Neural crest cell (in vitro differentiated cells): ENCODE results near the gene SORCS2. TPM values are rescaled to one million over a fixed set of nuclear protein-coding genes. Genes with fewer than 3 reads are reported as not detected.

ENCODE experiments used
- DNase-seq: peaks from one replicate; pipeline ENCODE4 v3.0.0; 2021; ENCODE audit warnings: low read depth, mixed read lengths, low spot score
- H3K27ac Mint-ChIP-seq: one replicate; pipeline ENCODE4 v1.8.0; 2021; ENCODE audit warnings: mild to moderate bottlenecking, mixed read lengths; ENCODE audit not compliant: unreplicated experiment
- H3K27me3 Mint-ChIP-seq: 2 replicates; pipeline ENCODE4 v1.8.0; 2021; ENCODE audit warnings: low read depth, mild to moderate bottlenecking, mixed read lengths
- H3K36me3 Mint-ChIP-seq: 2 replicates; pipeline ENCODE4 v1.8.0; 2021; ENCODE audit warnings: low read depth, mild to moderate bottlenecking, mixed read lengths
- H3K4me1 Mint-ChIP-seq: 2 replicates; pipeline ENCODE4 v1.8.0; 2021; ENCODE audit warnings: mixed read lengths
- H3K4me3 Mint-ChIP-seq: one replicate; pipeline ENCODE4 v1.8.0; 2021; ENCODE audit warnings: mild to moderate bottlenecking, mixed read lengths
- H3K9me3 Mint-ChIP-seq: 2 replicates; pipeline ENCODE4 v1.8.0; 2021; ENCODE audit warnings: mixed read lengths
- CTCF ChIP-seq: fragments of 200-600 bp; sonication (generic); conservative IDR thresholded peaks from 2 replicates; pipeline ENCODE4 v1.5.0; 2021; ENCODE audit warnings: antibody characterized with exemption, mild to moderate bottlenecking
- total RNA-seq: library from RNA; stranded (reverse); gene quantifications from 2 replicates; pipeline ENCODE4 v1.2.1, GENCODE V29; 2021

The SORCS2 gene
- total RNA-seq, 1 donor from 2014 or later, result 1.1 TPM

- Mint-ChIP-seq H3K4me3 (no peak overlapping the region), H3K27ac (no peak overlapping the region), H3K27me3 (no peaks in the 10 kb centered on the region), H3K4me1 (peaks cover 26% of the 10 kb centered on the region), H3K36me3 (no peaks in the 10 kb centered on the region), H3K9me3 (no peaks in the 10 kb centered on the region)
- DNase-seq, result no peak
- no peak for TF ChIP-seq CTCF
These were observed 280.7 kb downstream of the SORCS2 start for GRCh38 chr4:7473081-7473480.

GRCh38 chr4:7474320-7474719 is 282.0 kb downstream of the SORCS2 start:
- no peak overlapping the region for H3K4me3 Mint-ChIP-seq
- H3K36me3 Mint-ChIP-seq, result no peaks in the 10 kb centered on the region
- DNase-seq, result no peak
- H3K9me3 Mint-ChIP-seq, result no peaks in the 10 kb centered on the region
- H3K4me1 Mint-ChIP-seq, result peaks cover 21% of the 10 kb centered on the region
- no peak overlapping the region for H3K27ac Mint-ChIP-seq
- H3K27me3 Mint-ChIP-seq, result no peaks in the 10 kb centered on the region
- TF ChIP-seq CTCF, result no peak

- H3K27me3 Mint-ChIP-seq, result no peaks in the 10 kb centered on the region
- H3K4me1 Mint-ChIP-seq, result peaks cover 21% of the 10 kb centered on the region
- H3K36me3 Mint-ChIP-seq, result no peaks in the 10 kb centered on the region
- H3K27ac Mint-ChIP-seq, result no peak overlapping the region
- H3K4me3 Mint-ChIP-seq, result no peak overlapping the region
- TF ChIP-seq CTCF, result no peak
- no peak for DNase-seq
- no peaks in the 10 kb centered on the region for H3K9me3 Mint-ChIP-seq
These were observed 282.9 kb downstream of the SORCS2 start for GRCh38 chr4:7475207-7475606.

- Mint-ChIP-seq H3K9me3 (no peaks in the 10 kb centered on the region), H3K4me1 (peaks cover 20% of the 10 kb centered on the region), H3K4me3 (no peak overlapping the region), H3K27me3 (no peaks in the 10 kb centered on the region), H3K36me3 (no peaks in the 10 kb centered on the region), H3K27ac (peak overlapping the region; percentile 7)
- TF ChIP-seq CTCF, result no peak
- DNase-seq, result no peak
These were observed 284.5 kb downstream of the SORCS2 start for GRCh38 chr4:7476820-7477219.

- peaks cover 12% of the 10 kb centered on the region for H3K4me1 Mint-ChIP-seq
- H3K9me3 Mint-ChIP-seq, result no peaks in the 10 kb centered on the region
- no peaks in the 10 kb centered on the region for H3K36me3 Mint-ChIP-seq
- TF ChIP-seq CTCF, result no peak
- no peak overlapping the region for H3K4me3 Mint-ChIP-seq
- no peak overlapping the region for H3K27ac Mint-ChIP-seq
- H3K27me3 Mint-ChIP-seq, result no peaks in the 10 kb centered on the region
- no peak for DNase-seq
These were observed 285.4 kb downstream of the SORCS2 start for GRCh38 chr4:7477695-7478094.

GRCh38 chr4:7478665-7479064 is 286.3 kb downstream of the SORCS2 start:
- TF ChIP-seq CTCF, result no peak
- no peaks in the 10 kb centered on the region for H3K9me3 Mint-ChIP-seq
- peaks cover 6% of the 10 kb centered on the region for H3K4me1 Mint-ChIP-seq

More at GRCh38 chr4:7478665-7479064, 286.3 kb downstream of the SORCS2 start:
- no peak overlapping the region for H3K4me3 Mint-ChIP-seq
- DNase-seq, result no peak
- H3K36me3 Mint-ChIP-seq, result no peaks in the 10 kb centered on the region
- no peak overlapping the region for H3K27ac Mint-ChIP-seq
- no peaks in the 10 kb centered on the region for H3K27me3 Mint-ChIP-seq
